Naive B cell (primary cell): ENCODE results near the gene OR4D2. TPM values are rescaled to one million over a fixed set of nuclear protein-coding genes. Genes with fewer than 3 reads are reported as not detected.

ENCODE experiments used
- ATAC-seq, 2 donors: fragments of 150-1000 bp; cut with Tn5 transposase; 2 replicates each; pipeline ENCODE4 v1.10.0; 2021; ENCODE audit warnings: low read depth in 2 of 2, mild to moderate bottlenecking in 2 of 2, moderate library complexity in 2 of 2
- DNase-seq: peaks from one replicate; pipeline ENCODE4 v3.0.0; 2022
- H3K27ac Mint-ChIP-seq, 6 donors: one replicate each; pipeline ENCODE4 v1.8.0; 2020 to 2022; ENCODE audit warnings: mild to moderate bottlenecking in 6 of 6, mixed read lengths in 6 of 6, moderate library complexity in 5 of 6, inconsistent platforms in 2 of 6
- H3K27me3 Mint-ChIP-seq, 3 donors: one replicate each; pipeline ENCODE4 v1.8.0; 2021 to 2022; ENCODE audit warnings: mixed read lengths in 3 of 3, mild to moderate bottlenecking in 1 of 3
- H3K36me3 Mint-ChIP-seq, 2 donors: one replicate each; pipeline ENCODE4 v1.8.0; 2020 to 2022; ENCODE audit warnings: mixed read lengths in 2 of 2, inconsistent platforms in 1 of 2, mild to moderate bottlenecking in 1 of 2
- H3K4me1 Mint-ChIP-seq, 3 donors: one replicate each; pipeline ENCODE4 v1.8.0; 2020 to 2022; ENCODE audit warnings: mixed read lengths in 3 of 3, inconsistent platforms in 1 of 3, mild to moderate bottlenecking in 1 of 3, moderate library complexity in 1 of 3
- H3K4me3 Mint-ChIP-seq, 8 donors: one replicate each; pipeline ENCODE4 v1.8.0; 2020 to 2022; ENCODE audit warnings: mild to moderate bottlenecking in 8 of 8, mixed read lengths in 8 of 8, moderate library complexity in 8 of 8, inconsistent platforms in 2 of 8
- H3K9me3 Mint-ChIP-seq, 7 donors: one replicate each; pipeline ENCODE4 v1.8.0; 2020 to 2022; ENCODE audit warnings: mixed read lengths in 7 of 7, mild to moderate bottlenecking in 5 of 7, inconsistent platforms in 2 of 7, moderate library complexity in 1 of 7
- polyA plus RNA-seq, 6 donors: library from polyadenylated mRNA; unstranded; fragments of 300-500 nt; fragmentation: Illumina TruSeq; gene quantifications; one replicate each; pipeline ENCODE4 v1.2.3, GENCODE V29; 2021; ENCODE audit warnings: low read depth in 6 of 6

Gene OR4D2
- polyA plus RNA-seq, 6 donors from 2014 or later: not detected

DNA sequence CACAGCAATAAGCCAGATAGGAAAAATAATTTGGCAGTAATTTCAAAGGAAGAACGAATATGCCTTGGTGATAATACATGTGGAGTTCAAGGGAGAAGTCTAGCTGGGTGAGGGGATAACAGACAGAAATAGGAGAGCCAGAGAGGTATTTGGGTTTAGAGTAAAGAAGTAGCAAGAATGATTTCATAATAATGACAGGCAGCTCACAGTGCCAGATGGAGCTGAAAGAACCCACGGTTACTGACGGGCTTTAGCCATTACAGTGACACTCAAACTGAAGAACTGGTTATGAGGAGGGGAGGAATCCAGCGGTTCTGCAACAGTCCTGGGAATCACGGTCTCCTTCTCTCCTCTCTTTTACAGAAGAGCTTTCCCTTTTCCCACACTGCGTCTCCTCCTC, 16.4 kb upstream of the OR4D2 start:
- no peak overlapping the region for H3K27ac Mint-ChIP-seq

DNA sequence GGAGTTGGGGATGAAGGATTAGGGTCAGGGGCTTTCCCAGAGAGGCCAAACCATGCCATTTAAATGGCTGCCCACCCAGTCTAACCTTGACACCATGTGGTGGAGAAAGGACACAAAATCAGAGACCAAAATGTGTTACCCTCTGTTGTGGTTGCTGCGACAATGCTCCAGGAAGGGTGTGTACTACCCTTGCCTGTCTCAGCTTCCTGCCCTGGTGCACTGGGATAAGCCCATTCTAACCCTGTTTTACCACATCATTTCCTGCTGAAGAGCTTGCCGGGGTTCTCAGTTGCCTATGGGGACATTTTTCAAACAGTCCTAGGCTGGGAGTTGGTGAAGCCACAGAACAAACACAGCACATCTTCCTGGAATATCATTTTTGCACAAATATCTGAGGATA, 13.7 kb upstream of the OR4D2 start:
- Mint-ChIP-seq H3K36me3 (peaks cover 0 to 4% of the 10 kb centered on the region in 2 donors), H3K27me3 (peaks cover 43 to 63% (median 44%) of the 10 kb centered on the region in 3 donors), H3K4me1 (peaks cover 6 to 16% (median 15%) of the 10 kb centered on the region in 3 donors), H3K9me3 (peaks cover 0 to 3% (median 0%) of the 10 kb centered on the region in 7 donors), H3K4me3 (peak overlapping the region in 1 of 8 donors; percentile 32), H3K27ac (peak overlapping the region in 1 of 6 donors; percentile 56)
- ATAC-seq (peak in 1 of 2 donors; percentile 19), DNase-seq (no peak)

More for the DNA sequence above, 16.4 kb upstream of the OR4D2 start:
- Mint-ChIP-seq H3K27me3 (peaks cover 29 to 63% (median 37%) of the 10 kb centered on the region in 3 donors), H3K4me1 (peaks cover 0 to 9% (median 7%) of the 10 kb centered on the region in 3 donors), H3K36me3 (peaks cover 0 to 14% of the 10 kb centered on the region in 2 donors), H3K4me3 (no peak overlapping the region), H3K9me3 (peaks cover 10 to 24% (median 15%) of the 10 kb centered on the region in 7 donors)
- ATAC-seq: no peak
- DNase-seq: no peak

DNA sequence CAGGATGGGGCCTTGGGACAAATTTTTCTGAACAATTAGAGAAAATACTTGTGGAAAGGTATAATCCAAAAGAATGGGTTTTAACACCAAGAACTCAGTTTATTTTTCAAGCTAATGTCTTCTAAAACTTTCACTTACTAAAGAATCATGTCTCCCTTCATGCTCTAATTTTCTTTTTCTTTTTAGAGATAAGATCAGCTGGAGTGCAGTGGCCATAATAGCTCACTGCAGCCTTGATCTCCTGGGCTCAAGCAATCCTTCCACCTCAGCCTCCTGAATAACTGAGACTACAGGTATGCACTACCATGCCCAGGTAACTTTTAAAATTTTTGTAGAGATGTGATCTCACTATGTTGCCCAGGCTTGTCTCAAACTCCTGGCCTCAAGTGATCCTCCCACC, 13.1 kb upstream of the OR4D2 start:
- no peak for DNase-seq
- Mint-ChIP-seq H3K4me3 (no peak overlapping the region), H3K9me3 (peaks cover 0 to 3% (median 0%) of the 10 kb centered on the region in 7 donors)

DNA sequence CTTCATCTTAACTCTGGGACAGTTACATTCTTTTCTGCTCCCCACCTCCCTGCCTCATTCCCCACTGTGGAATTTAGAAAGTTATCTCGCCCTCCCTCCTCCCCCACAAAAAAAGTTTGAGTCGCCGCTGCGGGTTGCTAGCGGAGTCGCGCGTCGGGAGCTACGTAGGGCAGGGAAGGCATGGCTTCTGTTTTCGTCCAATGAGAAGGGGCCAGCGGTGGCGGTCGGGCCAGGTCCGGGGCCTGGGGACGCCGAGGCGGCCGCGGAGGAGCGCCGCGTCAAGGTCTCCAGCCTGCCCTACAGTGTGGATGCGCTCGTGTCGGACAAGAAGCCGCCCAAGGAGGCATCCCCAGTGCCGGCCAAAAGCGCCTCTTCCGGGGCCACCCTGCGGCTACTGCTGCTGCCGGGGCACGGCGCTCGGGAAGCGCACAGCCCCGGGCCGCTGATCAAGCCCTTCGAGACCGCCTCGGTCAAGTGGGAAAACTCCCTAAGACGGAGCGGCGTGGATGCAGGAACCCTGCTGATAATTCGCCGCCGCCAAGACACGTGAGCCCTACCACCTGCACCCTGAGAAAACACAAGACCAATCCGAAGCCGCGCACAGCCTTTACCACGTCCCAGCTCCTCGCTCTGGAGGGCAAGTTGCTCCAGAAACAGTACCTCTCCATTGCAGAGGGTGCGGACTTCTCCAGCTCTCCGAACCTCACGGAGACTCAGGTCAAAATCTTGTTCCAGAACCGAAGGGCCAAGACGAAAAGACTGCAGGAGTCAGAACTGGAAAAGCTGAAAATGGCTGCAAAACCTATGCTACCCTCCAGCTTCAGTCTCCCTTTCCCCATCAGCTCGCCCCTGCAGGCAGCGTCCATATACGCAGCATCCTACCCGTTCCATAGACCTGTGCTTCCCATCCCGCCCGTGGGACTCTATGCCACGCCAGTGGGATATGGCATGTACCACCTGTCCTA, 9.7 kb upstream of the OR4D2 start:
- Mint-ChIP-seq H3K27me3 (peaks cover 38 to 53% (median 38%) of the 10 kb centered on the region in 3 donors), H3K4me3 (peak overlapping the region; percentile 53 to 87 (median 83)), H3K36me3 (peaks cover 0 to 12% of the 10 kb centered on the region in 2 donors), H3K4me1 (peaks cover 6 to 16% (median 15%) of the 10 kb centered on the region in 3 donors), H3K27ac (peak overlapping the region in 1 of 6 donors; percentile 17), H3K9me3 (peaks cover 0 to 3% (median 0%) of the 10 kb centered on the region in 7 donors)
- DNase-seq: no peak
- peak; percentile 50 to 68 for ATAC-seq

More for the DNA sequence above, 13.1 kb upstream of the OR4D2 start:
- no peak for ATAC-seq
- Mint-ChIP-seq H3K27ac (no peak overlapping the region), H3K4me1 (peaks cover 6 to 16% (median 15%) of the 10 kb centered on the region in 3 donors), H3K27me3 (peaks cover 37 to 56% (median 38%) of the 10 kb centered on the region in 3 donors), H3K36me3 (peaks cover 0 to 4% of the 10 kb centered on the region in 2 donors)

DNA sequence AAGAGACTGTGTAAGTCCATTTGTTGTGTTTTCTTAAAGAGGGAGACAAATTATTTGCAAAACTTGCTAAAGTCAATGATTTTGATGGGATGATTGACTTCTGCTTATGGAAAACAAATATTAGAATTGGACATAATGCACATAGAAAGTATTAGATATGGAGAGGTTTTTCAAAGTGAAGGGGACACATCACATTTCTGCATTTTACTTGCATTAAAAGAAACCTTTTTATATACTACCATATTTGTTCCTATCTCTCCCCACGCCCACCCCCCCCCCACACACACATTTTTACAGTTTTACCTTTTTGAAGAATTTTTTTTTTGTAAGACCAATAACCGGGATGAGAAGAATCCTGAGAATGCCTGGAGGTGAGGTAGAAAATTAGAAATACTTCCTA, 8.6 kb upstream of the OR4D2 start:
- Mint-ChIP-seq H3K4me3 (no peak overlapping the region), H3K4me1 (peaks cover 6 to 10% (median 9%) of the 10 kb centered on the region in 3 donors), H3K36me3 (peaks cover 0 to 12% of the 10 kb centered on the region in 2 donors), H3K27me3 (peaks cover 41 to 57% (median 42%) of the 10 kb centered on the region in 3 donors), H3K27ac (no peak overlapping the region), H3K9me3 (peaks cover 0 to 3% (median 0%) of the 10 kb centered on the region in 7 donors)
- ATAC-seq (no peak), DNase-seq (no peak)

DNA sequence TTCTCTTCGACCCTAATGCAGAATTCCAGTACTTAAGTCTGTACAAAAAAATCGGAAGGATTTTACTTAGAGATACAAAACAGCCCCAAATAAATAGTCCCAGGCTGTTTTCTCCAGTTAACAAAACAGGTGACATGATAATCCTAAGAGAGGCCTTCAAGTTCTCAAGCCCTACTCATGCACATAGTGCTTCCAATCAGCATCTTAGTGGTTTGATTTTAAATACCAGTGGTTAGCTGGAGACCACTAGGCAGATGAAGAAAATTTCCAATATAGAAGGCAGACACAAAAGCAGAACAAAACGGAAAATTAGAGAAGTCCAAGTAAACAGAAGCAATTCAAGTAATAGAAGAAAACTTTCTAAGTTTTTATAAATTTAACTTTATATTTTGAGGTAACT, 5.2 kb upstream of the OR4D2 start:
- H3K4me1 Mint-ChIP-seq: peaks cover 6 to 8% (median 8%) of the 10 kb centered on the region in 3 donors
- H3K27me3 Mint-ChIP-seq: peaks cover 47 to 60% (median 50%) of the 10 kb centered on the region in 3 donors
- H3K36me3 Mint-ChIP-seq: peaks cover 0 to 12% of the 10 kb centered on the region in 2 donors
- H3K4me3 Mint-ChIP-seq: no peak overlapping the region
- H3K27ac Mint-ChIP-seq: no peak overlapping the region
- no peak for ATAC-seq
- H3K9me3 Mint-ChIP-seq: peaks cover 0 to 2% (median 0%) of the 10 kb centered on the region in 7 donors
- DNase-seq: no peak

DNA sequence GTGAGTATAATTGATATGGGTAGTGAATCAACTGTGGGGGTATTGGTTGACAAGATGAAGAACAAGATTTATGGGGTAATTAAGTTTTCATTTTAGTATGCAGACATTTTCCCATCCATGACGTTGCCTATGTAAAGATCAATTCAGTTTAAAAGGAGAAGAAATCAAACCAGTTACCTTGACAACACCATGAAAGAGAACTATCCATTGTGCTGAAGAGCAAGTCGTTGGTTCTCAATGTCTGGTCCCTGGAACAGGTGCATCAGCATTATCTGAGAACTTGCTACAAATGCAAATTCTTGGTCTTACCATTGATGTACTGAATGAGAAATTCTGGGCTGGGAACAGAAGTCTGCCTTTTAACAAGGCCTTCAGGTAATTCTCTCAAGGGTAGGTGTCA, 801 bp upstream of the OR4D2 start:
- ATAC-seq (no peak), DNase-seq (no peak)
- Mint-ChIP-seq H3K36me3 (peaks cover 0 to 8% of the 10 kb centered on the region in 2 donors), H3K4me3 (no peak overlapping the region), H3K27ac (no peak overlapping the region), H3K9me3 (peaks cover 0 to 5% (median 4%) of the 10 kb centered on the region in 7 donors), H3K27me3 (peaks cover 55 to 70% (median 56%) of the 10 kb centered on the region in 3 donors), H3K4me1 (no peaks in the 10 kb centered on the region)

DNA sequence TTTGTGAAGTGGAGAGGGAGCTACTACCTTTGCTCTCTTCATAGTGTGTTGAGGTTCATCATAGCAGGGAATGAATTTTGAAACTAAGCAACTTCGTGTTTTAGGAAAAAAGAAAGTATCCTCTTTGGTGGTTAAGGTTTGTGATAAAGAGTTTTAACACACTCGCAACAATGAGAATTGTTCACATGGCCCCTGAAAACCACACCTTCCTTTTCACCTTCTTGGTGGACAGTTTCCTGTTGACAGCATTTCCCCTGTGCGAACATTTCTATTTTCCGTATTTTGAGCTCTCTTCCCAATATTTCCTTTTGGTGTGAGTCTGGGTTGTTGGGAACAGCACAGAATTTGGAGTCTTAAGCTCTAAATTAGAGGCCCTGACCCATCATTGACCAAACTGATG, 3.8 kb downstream of the OR4D2 start:
- Mint-ChIP-seq H3K9me3 (peaks cover 1 to 5% (median 4%) of the 10 kb centered on the region in 7 donors), H3K36me3 (peaks cover 0 to 8% of the 10 kb centered on the region in 2 donors), H3K4me3 (no peak overlapping the region), H3K27ac (no peak overlapping the region), H3K27me3 (peaks cover 51 to 83% (median 75%) of the 10 kb centered on the region in 3 donors), H3K4me1 (no peaks in the 10 kb centered on the region)
- DNase-seq (no peak), ATAC-seq (no peak)

DNA sequence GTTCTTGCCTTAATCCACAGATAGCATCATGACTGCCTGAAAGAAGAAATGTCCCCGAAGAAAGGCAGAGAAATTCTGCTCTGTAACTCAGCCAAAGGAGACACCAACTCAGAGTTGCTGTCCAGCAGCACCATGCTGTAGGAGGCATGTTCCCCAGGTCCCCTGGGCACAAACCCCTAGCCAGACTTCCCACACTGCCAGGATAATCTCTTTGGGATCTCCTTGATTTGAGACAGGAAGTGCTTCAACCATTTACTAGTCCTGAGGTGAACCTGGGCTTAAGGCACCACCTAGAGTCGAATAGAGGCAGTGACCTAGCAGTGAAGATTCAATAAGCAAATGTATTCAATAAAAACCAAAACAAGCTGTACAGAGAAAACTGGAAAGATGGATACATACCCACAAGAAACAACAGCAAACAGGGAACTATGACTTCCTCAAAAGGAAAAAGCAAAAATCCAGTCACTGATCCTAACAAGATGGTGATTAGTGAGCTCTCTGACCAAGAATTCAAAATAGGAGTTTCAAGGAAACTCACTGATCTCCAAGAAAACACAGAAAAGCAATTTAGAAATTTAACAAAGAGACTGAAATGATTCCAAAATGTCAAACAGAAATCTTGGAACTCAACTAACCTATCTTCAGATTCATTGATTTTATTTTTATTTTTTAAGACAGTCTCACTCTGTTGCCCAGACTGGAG, 5.7 kb downstream of the OR4D2 start:
- Mint-ChIP-seq H3K4me1 (no peaks in the 10 kb centered on the region), H3K9me3 (peaks cover 1 to 5% (median 3%) of the 10 kb centered on the region in 7 donors), H3K27me3 (peaks cover 48 to 79% (median 69%) of the 10 kb centered on the region in 3 donors), H3K27ac (no peak overlapping the region), H3K36me3 (peaks cover 0 to 8% of the 10 kb centered on the region in 2 donors), H3K4me3 (no peak overlapping the region)
- no peak for DNase-seq
- peak in 1 of 2 donors; percentile 36 for ATAC-seq

DNA sequence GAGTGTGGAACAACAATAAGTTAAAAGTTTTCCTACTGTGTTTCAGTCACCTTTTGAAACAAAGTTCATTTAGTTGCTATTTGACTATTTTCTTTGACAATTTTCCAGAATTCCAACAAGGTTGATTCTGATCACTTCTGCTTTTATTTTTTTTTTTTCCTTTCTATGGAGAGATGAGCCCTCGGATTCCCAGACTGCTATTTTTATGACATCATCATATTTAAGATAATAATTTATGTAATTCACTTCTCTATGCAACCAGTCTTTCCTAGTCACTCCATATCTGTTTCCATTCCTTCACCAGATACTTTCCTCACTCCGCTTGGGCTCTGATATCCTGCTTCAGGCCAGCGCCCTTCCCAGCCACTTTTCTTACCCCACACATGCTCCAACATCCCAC, 8.1 kb downstream of the OR4D2 start:
- no peak overlapping the region for H3K4me3 Mint-ChIP-seq
- H3K36me3 Mint-ChIP-seq: no peaks in the 10 kb centered on the region
- peaks cover 33 to 59% (median 55%) of the 10 kb centered on the region in 3 donors for H3K27me3 Mint-ChIP-seq
- ATAC-seq (no peak), DNase-seq (no peak)
- H3K4me1 Mint-ChIP-seq: no peaks in the 10 kb centered on the region
- peaks cover 0 to 1% (median 0%) of the 10 kb centered on the region in 7 donors for H3K9me3 Mint-ChIP-seq
- H3K27ac Mint-ChIP-seq: no peak overlapping the region

DNA sequence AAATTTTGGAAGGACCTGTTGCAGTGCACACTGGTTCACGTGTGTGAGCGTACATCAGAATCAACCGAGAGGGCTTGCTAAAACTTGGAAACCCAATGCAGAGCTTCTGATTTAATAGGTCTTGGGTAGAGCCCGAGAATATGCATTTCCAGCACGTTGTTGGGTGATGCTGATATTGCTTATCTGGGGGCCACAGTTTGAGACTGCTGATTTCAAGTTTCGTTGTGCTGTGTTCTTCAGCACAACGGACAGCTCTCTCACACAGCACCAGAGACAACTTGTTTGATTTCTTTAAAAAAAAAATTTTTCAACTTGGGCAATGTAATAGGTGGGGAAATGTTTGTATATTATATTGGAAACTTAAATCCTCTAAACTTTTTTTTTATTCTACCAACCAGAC, 9.4 kb downstream of the OR4D2 start:
- Mint-ChIP-seq H3K27me3 (peaks cover 38 to 56% (median 45%) of the 10 kb centered on the region in 3 donors), H3K4me1 (peaks cover 0 to 3% (median 0%) of the 10 kb centered on the region in 3 donors), H3K36me3 (no peaks in the 10 kb centered on the region), H3K4me3 (no peak overlapping the region), H3K9me3 (peaks cover 0 to 1% (median 0%) of the 10 kb centered on the region in 7 donors), H3K27ac (no peak overlapping the region)
- DNase-seq (no peak), ATAC-seq (no peak)

DNA sequence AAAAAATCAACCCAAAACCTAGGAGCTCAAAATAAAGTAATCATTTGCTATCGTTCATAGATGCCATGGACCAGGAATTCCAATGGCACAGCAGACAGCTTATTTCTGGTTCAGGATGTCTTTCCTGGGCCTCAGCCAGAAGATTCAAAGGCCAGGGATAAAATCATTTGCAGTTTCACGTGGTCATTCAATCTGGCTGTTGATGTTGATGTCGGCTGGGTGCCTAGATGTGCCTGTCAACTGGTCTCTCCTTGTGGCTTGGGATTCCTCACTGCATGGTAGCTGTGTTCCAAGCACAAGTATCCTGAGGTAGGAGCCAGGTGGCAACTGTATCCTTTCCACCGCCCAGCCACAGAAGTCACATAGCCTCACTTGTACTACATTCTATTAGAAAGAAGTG, 15.0 kb downstream of the OR4D2 start:
- H3K4me1 Mint-ChIP-seq: peaks cover 9 to 15% (median 15%) of the 10 kb centered on the region in 3 donors
- no peaks in the 10 kb centered on the region for H3K36me3 Mint-ChIP-seq
- H3K9me3 Mint-ChIP-seq: no peaks in the 10 kb centered on the region
- no peak for DNase-seq
- H3K27me3 Mint-ChIP-seq: peaks cover 9 to 18% (median 15%) of the 10 kb centered on the region in 3 donors
- H3K27ac Mint-ChIP-seq: no peak overlapping the region
- no peak for ATAC-seq
- H3K4me3 Mint-ChIP-seq: no peak overlapping the region

DNA sequence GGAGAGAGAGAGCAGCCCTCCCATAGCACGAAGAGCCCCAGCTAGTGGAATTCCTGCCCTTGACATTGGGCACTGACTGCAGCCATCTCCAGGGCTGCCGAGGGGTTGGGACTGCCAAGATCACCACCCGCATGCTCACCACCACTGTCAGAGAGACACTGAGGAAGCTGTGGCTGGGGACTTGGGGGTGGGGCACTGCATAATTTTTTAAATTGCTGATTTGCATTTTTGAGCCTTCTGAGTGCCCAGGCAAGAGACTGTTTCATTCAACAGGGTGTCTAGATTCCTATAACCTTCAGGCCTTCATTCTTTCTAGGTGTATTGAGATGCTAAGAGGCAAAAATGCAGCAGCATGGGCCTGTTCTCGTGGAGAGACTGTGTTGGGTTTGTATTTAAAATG, 16.7 kb downstream of the OR4D2 start:
- Mint-ChIP-seq H3K4me3 (no peak overlapping the region), H3K9me3 (no peaks in the 10 kb centered on the region)

More for the DNA sequence above, 16.7 kb downstream of the OR4D2 start:
- no peak for ATAC-seq
- no peak for DNase-seq
- H3K36me3 Mint-ChIP-seq: no peaks in the 10 kb centered on the region
- H3K27ac Mint-ChIP-seq: no peak overlapping the region
- H3K27me3 Mint-ChIP-seq: peaks cover 0 to 17% (median 6%) of the 10 kb centered on the region in 3 donors
- H3K4me1 Mint-ChIP-seq: peaks cover 9 to 15% (median 15%) of the 10 kb centered on the region in 3 donors
